H1 (cell line): ENCODE measurements around the gene TCFL5. TPM values are rescaled to one million over a fixed set of nuclear protein-coding genes. Genes with fewer than 3 reads are reported as not detected.

Experiments
- CEBPB ChIP-seq: IDR thresholded peaks from 2 replicates; pipeline ENCODE4 v1.6.1; 2012; ENCODE audit warnings: low read depth, low read length
- CHD7 ChIP-seq: fragments of 300-600 bp; sonication (generic); IDR thresholded peaks from 2 replicates; pipeline ENCODE4 v1.7.1; 2012; ENCODE audit warnings: low read length, moderate library complexity, mild to moderate bottlenecking, inconsistent platforms; ENCODE audit not compliant: insufficient replicate concordance
- SP4 ChIP-seq: IDR thresholded peaks from 2 replicates; pipeline ENCODE4 v1.6.1; 2012; ENCODE audit warnings: low read length, inconsistent platforms
- polyA plus RNA-seq, 7 experiments: library from polyadenylated mRNA; depleted of rRNA in 3 of 7; stranded (reverse) in 5 of 7; unstranded in 2 of 7; fragments of >200 nt in 5 of 7; fragments of 200-250 nt in 2 of 7; gene quantifications; 1 replicate in 5 of 7; 2 replicates in 1 of 7; 4 replicates in 1 of 7; pipeline versions ENCODE4 v1.2.1 to v1.2.3, GENCODE V29; 2011 to 2013; ENCODE audit warnings: missing spikeins in 2 of 7, mixed read lengths in 2 of 7
- total RNA-seq: library from RNA; stranded (reverse); fragmentation: NEBNext Ultra II Directional; extraction: Animal tissue kit (Norgen Biotek cat#: 25700); gene quantifications from 2 replicates; pipeline ENCODE4 v1.2.1, GENCODE V29; 2021

The TCFL5 gene
- total and polyA plus RNA-seq, 2 of the 8 experiments (the other 6 are each of a cell fraction or from before 2014, with no cell fraction given): 6.2 to 15.0 TPM

- TF ChIP-seq CHD7 (no peak), SP4 (no peak), CEBPB (no peak)
Measured at GRCh38 chr20:62886709-62887058, 25.1 kb upstream of the TCFL5 start (continued).
